Ishikawa (cell line): ENCODE results near the gene BEX4.

Experiments
- FOXM1 ChIP-seq: IDR thresholded peaks from 2 replicates; pipeline ENCODE4 v1.6.1; 2012; ENCODE audit warnings: low read depth, borderline replicate concordance
- REST ChIP-seq: IDR thresholded peaks from 2 replicates; pipeline ENCODE4 v1.6.1; 2012; ENCODE audit warnings: low read depth, mild to moderate bottlenecking

The BEX4 gene

GRCh38 chrX:103258275-103258674, 43.4 kb downstream of the BEX4 start:
- TF ChIP-seq FOXM1 (no peak), REST (no peak)
